ENCODE data around the gene SLC25A12.

GRCh38 chr2:171791361-171791760 is 102.7 kb downstream of the SLC25A12 start:
- no peak for TF ChIP-seq CTCF (IDR thresholded peaks at IDR 0.05; ENCODE audit: low read depth, low read length)
- TF ChIP-seq EZH2phosphoT487 (IDR thresholded peaks at IDR 0.05; ENCODE audit: low read depth), result no peak

Measured in OCI-LY3 (cell line).